GM12801 (cell line): ENCODE measurements around the gene CLEC3B.

Experiments
- CTCF ChIP-seq: IDR thresholded peaks from one replicate; pipeline ENCODE4 v1.5.1; 2011; ENCODE audit warnings: control low read depth; ENCODE audit not compliant: insufficient read length; ENCODE audit errors: extremely low read depth

CLEC3B gene

GRCh38 chr3:45054196-45054857 is 28.2 kb downstream of the CLEC3B start:
- no peak for TF ChIP-seq CTCF

- no peak for TF ChIP-seq CTCF
These were observed 28.9 kb downstream of the CLEC3B start for GRCh38 chr3:45055032-45055410.

GRCh38 chr3:45055411-45056143 is 29.5 kb downstream of the CLEC3B start:
- TF ChIP-seq CTCF = no peak

GRCh38 chr3:45056608-45057301 is 30.7 kb downstream of the CLEC3B start:
- TF ChIP-seq CTCF = no peak

- TF ChIP-seq CTCF = no peak
These were observed 31.5 kb downstream of the CLEC3B start for GRCh38 chr3:45057557-45057956.

GRCh38 chr3:45059132-45059531 is 33.0 kb downstream of the CLEC3B start:
- no peak for TF ChIP-seq CTCF

- no peak for TF ChIP-seq CTCF
These were observed 34.2 kb downstream of the CLEC3B start for GRCh38 chr3:45060165-45060892.
